Calu3 (cell line): ENCODE results near the gene SH2B3. TPM values are rescaled to one million over a fixed set of nuclear protein-coding genes. Genes with fewer than 3 reads are reported as not detected.
"Not testable (repeated sequence)": the region's sequence is repeated elsewhere in the genome, so short reads cannot be mapped to it uniquely, and the experiment has no call there.

Source experiments
- BruUV-seq: library from RNA; stranded (reverse); fragments of 400-500 nt; replicated peaks from 2 replicates; lab custom pipeline; 2021; lab: Mats Ljungman, UMichigan
- CTCF ChIA-PET: fragments of 300-600 bp; sonication (Branson Sonifier 250); formaldehyde crosslinking; loops from one replicate; lab custom pipeline; 2022; ENCODE audit warnings: antibody characterized with exemption; lab: Charles Lee
- DNase-seq: peaks from one replicate; pipeline ENCODE4 v3.0.0; 2022
- H3K27ac Mint-ChIP-seq: one replicate; pipeline ENCODE4 v1.8.0; 2022; ENCODE audit warnings: mixed read lengths; ENCODE audit not compliant: unreplicated experiment
- H3K27me3 Mint-ChIP-seq: one replicate; pipeline ENCODE4 v1.8.0; 2022; ENCODE audit warnings: mixed read lengths; ENCODE audit not compliant: unreplicated experiment
- H3K36me3 Mint-ChIP-seq: one replicate; pipeline ENCODE4 v1.8.0; 2022; ENCODE audit warnings: mild to moderate bottlenecking, moderate library complexity, mixed read lengths; ENCODE audit not compliant: insufficient read depth, unreplicated experiment
- H3K4me1 Mint-ChIP-seq: one replicate; pipeline ENCODE4 v1.8.0; 2022; ENCODE audit warnings: mild to moderate bottlenecking, low read depth, mixed read lengths; ENCODE audit not compliant: unreplicated experiment
- H3K4me3 Mint-ChIP-seq: one replicate; pipeline ENCODE4 v1.8.0; 2022; ENCODE audit warnings: mild to moderate bottlenecking, low read depth, moderate library complexity, mixed read lengths; ENCODE audit not compliant: unreplicated experiment
- H3K9me3 Mint-ChIP-seq: one replicate; pipeline ENCODE4 v1.8.0; 2022; ENCODE audit warnings: low read depth, mixed read lengths; ENCODE audit not compliant: unreplicated experiment
- CTCF ChIP-seq: fragments of 200-600 bp; IDR thresholded peaks from one replicate; pipeline ENCODE4 v1.8.0; 2022; ENCODE audit warnings: antibody characterized with exemption; ENCODE audit not compliant: unreplicated experiment
- intact Hi-C: fragments of 100-400 bp; cut with micrococcal nuclease; formaldehyde crosslinking; loops from one replicate; pipeline ENCODE4 v1.10.0; 2022; ENCODE audit not compliant: unreplicated experiment
- total RNA-seq: library from RNA; stranded (reverse); gene quantifications from 2 replicates; pipeline ENCODE4 v1.2.3, GENCODE V29; 2022

The SH2B3 gene
- total RNA-seq, 1 experiment from 2014 or later = 14.3 TPM

- CTCF ChIA-PET = no interaction called here
- no TSS peak for BruUV-seq
- Mint-ChIP-seq H3K27ac (no peak overlapping the region), H3K9me3 (no peaks in the 10 kb centered on the region), H3K36me3 (peaks cover 49% of the 10 kb centered on the region), H3K4me3 (no peak overlapping the region), H3K4me1 (no peaks in the 10 kb centered on the region), H3K27me3 (no peaks in the 10 kb centered on the region)
- no peak for DNase-seq
- no peak for TF ChIP-seq CTCF
- intact Hi-C loops = no loop called here
Measured at GRCh38 chr12:111455448-111456320, 50.0 kb downstream of the SH2B3 start.

- Mint-ChIP-seq H3K27me3 (no peaks in the 10 kb centered on the region), H3K4me3 (no peak overlapping the region), H3K9me3 (no peaks in the 10 kb centered on the region), H3K4me1 (peaks cover 2% of the 10 kb centered on the region), H3K27ac (no peak overlapping the region), H3K36me3 (peaks cover 50% of the 10 kb centered on the region)
- intact Hi-C loops = no loop called here
- no TSS peak for BruUV-seq
- no peak for DNase-seq
- CTCF ChIA-PET = interaction anchor here (0.5 to 1.2 kb wide), 4 partner anchors 54 to 148 kb away, joined by 3 to 4 read pairs (median 3); no protein-coding TSS in a partner anchor
- no peak for TF ChIP-seq CTCF
Measured at GRCh38 chr12:111457071-111457470, 51.3 kb downstream of the SH2B3 start.

- no TSS peak for BruUV-seq
- Mint-ChIP-seq H3K27ac (no peak overlapping the region), H3K4me3 (no peak overlapping the region), H3K36me3 (peaks cover 50% of the 10 kb centered on the region), H3K4me1 (peaks cover 7% of the 10 kb centered on the region), H3K27me3 (no peaks in the 10 kb centered on the region), H3K9me3 (no peaks in the 10 kb centered on the region)
- no peak for DNase-seq
- no peak for TF ChIP-seq CTCF
- intact Hi-C loops = no loop called here
- CTCF ChIA-PET = interaction anchor here (0.6 to 1.2 kb wide), 3 partner anchors 61 to 147 kb away, joined by 3 read pairs; no protein-coding TSS in a partner anchor
Measured at GRCh38 chr12:111457577-111457976, 51.9 kb downstream of the SH2B3 start.

- no peak for TF ChIP-seq CTCF
- BruUV-seq = no TSS peak
- Mint-ChIP-seq H3K27me3 (no peaks in the 10 kb centered on the region), H3K36me3 (peaks cover 50% of the 10 kb centered on the region), H3K27ac (no peak overlapping the region), H3K9me3 (no peaks in the 10 kb centered on the region), H3K4me1 (peaks cover 9% of the 10 kb centered on the region), H3K4me3 (no peak overlapping the region)
- no peak for DNase-seq
- intact Hi-C loops = no loop called here
- CTCF ChIA-PET = interaction anchor here (0.5 kb wide), 1 partner anchor 275 kb away, joined by 4 read pairs; no protein-coding TSS in a partner anchor
Measured at GRCh38 chr12:111458546-111459172, 52.9 kb downstream of the SH2B3 start.

- CTCF ChIA-PET, H3K27ac Mint-ChIP-seq, H3K27me3 Mint-ChIP-seq: not testable (repeated sequence)
Measured at GRCh38 chr12:111460111-111460510, 54.4 kb downstream of the SH2B3 start.

More at GRCh38 chr12:111460111-111460510, 54.4 kb downstream of the SH2B3 start:
- H3K4me1 Mint-ChIP-seq, DNase-seq, intact Hi-C loops, H3K4me3 Mint-ChIP-seq, H3K9me3 Mint-ChIP-seq, BruUV-seq: not testable (repeated sequence)
- H3K36me3 Mint-ChIP-seq = peaks cover 47% of the 10 kb centered on the region
